HPDE6-E6E7 (cell line): ENCODE data around the gene NEK1.
"Not testable (repeated sequence)": the region's sequence is repeated elsewhere in the genome, so short reads cannot be mapped to it uniquely, and the experiment has no call there.

Experiments used
- DNase-seq: peaks from one replicate; pipeline ENCODE4 v3.0.0; 2011; ENCODE audit warnings: missing footprints; ENCODE audit errors: extremely low spot score

Gene NEK1

DNA sequence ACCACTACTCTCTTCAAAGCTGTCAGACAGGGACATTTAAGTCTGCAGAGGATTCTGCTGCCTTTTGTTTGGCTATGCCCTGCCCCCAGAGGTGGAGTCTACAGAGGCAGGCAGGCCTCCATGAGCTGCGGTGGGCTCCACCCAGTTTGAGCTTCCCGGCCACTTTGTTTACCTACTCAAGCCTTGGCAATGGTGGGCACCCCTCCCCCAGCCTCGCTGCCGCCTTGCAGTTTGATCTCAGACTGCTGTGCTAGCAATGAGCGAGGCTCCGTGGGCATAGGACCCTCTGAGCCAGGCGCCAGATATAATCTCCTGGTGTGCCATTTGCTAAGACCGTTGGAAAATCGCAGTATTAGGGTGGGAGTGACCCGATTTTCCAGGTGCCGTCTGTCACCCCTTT lies 112.5 kb downstream of the NEK1 start:
- not testable (repeated sequence) for DNase-seq

DNA sequence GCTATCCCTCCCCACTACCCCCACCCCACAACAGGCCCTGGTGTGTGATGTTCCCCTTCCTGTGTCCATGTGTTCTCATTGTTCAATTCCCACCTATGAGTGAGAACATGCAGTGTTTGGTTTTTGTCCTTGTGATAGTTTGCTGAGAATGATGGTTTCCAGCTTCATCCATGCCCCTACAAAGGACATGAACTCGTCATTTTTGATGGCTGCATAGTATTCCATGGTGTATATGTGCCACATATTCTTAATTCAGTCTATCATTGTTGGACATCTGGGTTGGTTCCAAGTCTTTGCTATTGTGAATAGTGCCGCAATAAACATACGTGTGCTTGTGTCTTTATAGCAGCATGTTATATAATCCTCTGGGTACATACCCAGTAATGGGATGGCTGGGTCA lies 118.1 kb downstream of the NEK1 start:
- not testable (repeated sequence) for DNase-seq

DNA sequence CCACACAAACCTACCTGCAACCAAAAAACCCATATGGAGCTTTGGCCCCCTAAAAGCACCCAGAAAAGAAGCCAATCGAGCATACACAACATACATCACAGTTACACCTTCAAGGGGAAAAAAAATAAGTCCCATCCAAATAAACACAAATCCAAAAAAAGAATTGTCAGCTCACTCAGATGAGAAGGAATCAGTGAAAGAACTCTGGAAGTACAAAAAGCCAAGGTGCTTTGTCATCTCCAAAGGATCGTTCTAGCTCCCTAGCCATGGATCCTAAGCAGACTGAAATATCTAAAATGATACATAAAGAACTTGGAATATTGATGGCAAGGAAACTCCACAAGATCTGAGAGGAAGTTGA lies 119.2 kb downstream of the NEK1 start:
- DNase-seq, result no peak

DNA sequence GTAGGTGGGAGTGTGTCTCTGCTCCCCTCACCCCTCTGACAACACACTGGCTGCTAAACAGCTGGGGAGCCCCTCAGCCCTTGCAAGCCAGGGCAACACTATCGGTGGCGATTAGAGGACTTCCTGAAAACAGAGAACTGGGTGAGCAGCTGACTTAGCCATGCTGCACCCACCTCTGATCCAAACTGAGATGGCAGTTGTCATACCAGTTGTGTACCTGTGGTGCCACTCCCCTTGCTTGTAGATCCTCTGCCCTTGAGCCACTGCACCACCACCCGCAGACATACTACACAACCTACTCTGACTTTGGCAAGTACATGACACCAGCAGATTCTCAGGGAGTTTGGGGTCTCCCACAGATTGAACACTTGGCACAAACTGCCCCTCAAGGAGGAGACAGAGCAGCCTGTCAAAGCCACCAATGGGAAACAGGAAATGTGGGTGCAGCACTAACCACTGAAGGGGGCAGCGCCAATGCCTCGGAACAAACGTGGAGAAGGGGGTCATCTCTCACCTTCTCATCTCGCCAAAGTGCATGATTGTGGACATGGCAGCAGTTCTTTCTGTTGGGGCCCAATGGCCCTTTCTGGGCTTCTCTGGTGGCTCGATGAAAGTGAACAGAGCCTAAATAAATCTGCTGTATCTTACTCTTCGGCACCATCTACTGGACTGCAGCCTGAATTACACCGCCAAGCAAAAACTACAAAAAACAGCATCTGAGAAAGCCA lies 119.8 kb downstream of the NEK1 start:
- peak; percentile 22 for DNase-seq

GRCh38 chr4:169491211-169491610 lies 121.2 kb downstream of the NEK1 start:
- DNase-seq, result no peak

DNA sequence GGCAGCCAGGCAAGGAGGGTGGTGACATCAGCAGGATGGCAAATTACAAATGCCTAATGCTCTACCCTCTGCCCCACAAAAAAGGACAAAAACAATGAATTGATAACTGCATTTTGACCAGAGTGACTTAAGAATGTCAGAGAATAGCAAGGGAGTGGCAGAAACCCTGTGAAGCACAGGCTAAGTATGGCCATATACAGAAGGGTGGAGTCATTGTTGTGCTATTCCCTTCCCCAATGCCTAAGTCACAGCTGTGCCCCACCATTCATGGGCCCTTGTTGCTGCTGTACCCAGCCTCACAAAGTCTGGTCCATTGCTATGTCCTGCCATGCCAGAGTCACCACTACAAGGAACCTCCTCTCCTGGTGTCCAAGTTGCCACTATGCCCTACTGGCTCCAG lies 123.1 kb downstream of the NEK1 start:
- no peak for DNase-seq

DNA sequence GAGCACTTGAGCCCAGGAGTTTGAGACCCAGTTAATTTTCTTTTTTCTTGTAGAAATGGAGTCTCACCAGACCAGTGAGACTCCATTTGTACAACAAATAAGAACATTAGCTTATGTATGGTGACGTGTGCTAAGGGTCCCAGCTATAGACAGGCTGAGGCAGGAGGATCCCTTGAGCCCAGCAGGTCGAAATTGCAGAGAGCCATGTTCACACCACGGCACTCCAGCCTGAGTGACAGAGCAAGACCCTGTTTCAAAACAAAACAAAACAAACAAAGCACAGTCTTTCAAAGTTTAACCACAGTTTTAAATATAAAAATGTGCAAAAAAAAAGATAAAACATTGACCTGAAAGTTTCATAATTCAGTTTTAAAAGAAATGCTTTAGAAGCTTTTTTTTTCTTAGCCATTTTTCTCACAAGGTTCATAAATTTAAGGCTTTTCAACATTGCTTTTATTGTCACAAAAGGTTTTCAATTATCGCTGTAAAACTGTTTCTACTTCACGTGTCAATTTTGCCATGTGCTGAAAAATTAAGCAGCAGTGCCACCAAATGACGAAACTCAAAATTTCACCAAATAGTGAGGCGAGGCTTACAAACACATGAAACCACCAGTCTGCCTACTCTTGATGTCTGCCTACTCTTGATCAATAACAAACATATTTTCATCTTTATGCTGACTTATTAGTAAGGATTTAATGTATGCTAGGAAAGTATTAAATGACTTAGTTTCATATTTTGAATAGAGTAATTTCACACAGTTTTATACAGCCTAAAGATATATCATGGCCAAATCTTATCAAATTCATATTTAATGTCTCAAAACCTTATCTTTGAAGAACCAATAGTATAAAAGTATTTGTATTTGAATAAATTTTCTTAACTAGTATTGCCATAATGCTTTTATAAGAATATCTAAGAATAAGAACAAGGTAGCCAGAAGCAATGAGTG lies 126.3 kb downstream of the NEK1 start:
- peak; percentile 21 for DNase-seq

DNA sequence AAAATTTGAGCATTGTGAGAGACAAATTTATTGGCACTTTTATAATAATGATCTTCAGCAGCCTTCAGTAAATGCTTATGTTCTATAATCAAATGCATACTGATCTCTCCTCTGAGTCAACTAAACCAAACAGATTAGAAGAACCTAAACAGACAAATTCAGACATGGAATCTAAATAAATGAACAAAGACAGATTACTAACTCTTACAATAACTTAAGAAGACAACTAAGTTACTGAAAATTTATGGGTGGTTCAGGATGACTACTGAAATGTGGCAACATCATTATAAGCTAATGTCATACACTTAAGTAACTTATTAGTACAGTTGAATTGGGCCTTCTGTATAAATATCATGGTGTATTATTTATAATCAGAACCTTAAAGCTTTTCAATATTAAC lies 127.3 kb downstream of the NEK1 start:
- DNase-seq, result no peak

DNA sequence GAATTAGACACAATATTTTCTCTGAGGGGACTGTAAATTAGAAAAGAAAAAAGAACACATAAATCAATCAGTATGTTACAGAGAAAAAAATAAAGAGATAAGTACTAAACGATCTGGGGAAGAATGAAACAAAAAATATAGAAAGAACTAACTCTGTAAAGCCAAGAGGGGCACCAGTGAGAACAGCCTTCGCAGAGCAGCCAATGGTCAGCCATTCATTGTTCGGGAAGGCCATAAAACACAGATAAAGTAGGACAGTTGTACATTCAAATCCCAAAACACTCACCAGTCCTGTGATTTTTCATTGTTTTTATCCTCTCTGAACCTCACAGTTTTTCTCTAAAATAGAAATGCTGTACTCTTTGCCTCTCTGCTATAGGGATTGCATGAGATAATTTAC lies 127.9 kb downstream of the NEK1 start:
- no peak for DNase-seq

DNA sequence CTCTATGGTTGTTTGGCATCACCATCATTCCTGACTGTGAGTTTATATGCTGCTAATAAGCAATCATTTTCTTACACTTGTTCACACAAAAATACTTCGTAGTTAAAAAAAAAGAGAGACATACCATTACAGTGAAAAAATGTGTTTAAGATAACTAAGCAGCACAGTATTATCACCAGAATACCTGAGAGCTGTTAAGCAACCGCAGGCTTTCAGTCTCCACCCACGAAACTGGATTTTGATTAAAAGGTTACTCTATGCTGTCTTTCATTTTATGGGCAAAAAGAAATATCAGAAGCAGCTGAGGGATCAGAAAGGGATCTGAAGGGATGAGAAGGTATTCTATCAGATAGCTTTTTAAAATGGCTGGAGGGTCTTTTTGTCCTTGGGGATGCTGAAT lies 148.3 kb downstream of the NEK1 start:
- DNase-seq, result no peak

- no peak for DNase-seq
These were observed 152.3 kb downstream of the NEK1 start for GRCh38 chr4:169460081-169460480.

- no peak for DNase-seq
These were observed 153.8 kb downstream of the NEK1 start for GRCh38 chr4:169458575-169458974.

GRCh38 chr4:169452644-169453043 lies 159.7 kb downstream of the NEK1 start:
- not testable (repeated sequence) for DNase-seq

DNA sequence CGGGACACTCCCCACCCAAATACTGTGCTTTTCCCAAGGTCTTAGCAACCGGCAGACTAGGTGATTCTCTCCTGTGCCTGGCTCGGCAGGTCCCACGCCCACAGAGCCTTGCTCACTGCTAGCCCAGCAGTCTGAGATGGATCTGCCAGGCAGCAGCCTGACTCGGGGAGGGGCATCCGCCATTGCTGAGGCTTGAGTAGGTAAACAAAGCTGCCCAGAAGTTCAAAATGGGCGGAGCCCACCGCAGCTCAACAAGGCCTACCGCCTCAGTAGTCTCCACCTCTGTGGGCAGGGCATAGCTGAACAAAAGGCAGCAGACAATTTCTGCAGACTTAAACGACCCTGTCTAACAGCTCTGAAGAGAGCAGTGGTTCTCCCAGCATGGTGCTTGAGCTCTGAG lies 163.4 kb downstream of the NEK1 start:
- not testable (repeated sequence) for DNase-seq

DNA sequence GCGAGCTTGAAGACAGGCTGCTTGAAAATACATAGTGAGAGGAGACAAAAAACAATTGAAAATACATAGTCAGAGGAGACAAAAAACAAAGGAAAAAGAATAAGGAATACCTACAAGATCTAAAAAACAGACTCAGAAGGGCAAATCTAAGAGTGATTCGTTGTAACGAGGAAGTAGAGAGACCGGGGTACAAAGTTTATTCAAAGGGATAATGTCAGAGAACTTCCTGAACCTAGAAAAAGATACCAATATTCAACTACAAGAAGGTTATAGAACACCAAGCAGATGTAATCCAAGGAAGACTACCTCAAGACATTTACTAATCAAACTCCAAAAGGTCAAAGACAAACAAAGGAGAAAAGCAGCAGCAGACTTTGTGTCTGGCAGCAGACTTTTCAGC lies 165.6 kb downstream of the NEK1 start:
- no peak for DNase-seq

- DNase-seq, result no peak
These were observed 168.6 kb downstream of the NEK1 start for GRCh38 chr4:169443748-169444147.

- no peak for DNase-seq
These were observed 171.9 kb downstream of the NEK1 start for GRCh38 chr4:169440446-169440845.

GRCh38 chr4:169439244-169439643 lies 173.1 kb downstream of the NEK1 start:
- DNase-seq, result no peak

DNA sequence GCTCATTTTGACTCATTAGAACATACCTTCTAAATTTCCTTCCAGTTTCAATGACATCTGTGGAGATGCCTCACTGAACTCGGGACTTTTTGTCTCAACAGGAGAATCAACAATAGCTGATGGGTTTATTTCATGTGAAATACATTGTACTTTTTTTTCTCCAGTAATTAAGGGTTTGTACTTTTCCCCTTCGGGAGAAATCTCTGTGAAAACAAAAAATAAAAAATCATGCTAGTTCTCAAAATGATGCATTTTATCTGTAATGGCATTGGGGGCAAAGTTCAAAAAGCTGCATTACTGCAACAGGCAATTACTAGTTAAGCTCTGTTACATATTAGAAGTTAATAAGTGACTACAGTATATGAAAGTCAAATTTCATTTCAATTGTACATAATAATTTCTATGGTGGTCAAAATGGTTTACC lies 174.3 kb downstream of the NEK1 start:
- no peak for DNase-seq

- no peak for DNase-seq
These were observed 174.9 kb downstream of the NEK1 start for GRCh38 chr4:169437299-169438047.

DNA sequence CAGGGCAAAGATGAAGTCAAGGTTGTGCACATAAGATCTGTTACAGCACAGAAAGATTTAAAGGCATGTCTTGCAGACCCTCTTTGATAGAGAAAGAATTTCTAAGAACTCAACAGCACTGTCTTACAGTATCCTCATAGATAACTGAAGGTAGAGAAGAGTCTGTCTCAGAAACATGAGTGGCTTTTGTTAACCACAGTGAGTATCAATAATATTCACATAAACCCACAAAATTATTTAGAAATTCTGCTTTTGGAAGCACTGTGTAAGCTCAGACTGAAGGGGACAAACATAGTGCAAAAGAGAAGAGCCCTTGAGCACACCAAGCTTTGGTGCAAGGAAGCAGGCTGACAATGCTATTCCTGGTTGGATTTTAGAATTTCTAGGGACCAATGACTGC lies 175.6 kb downstream of the NEK1 start:
- no peak for DNase-seq

GRCh38 chr4:169428376-169428775 lies 184.0 kb downstream of the NEK1 start:
- no peak for DNase-seq
